Breast epithelium (tissue), 4 donors: ENCODE measurements around the gene CACNA1H. TPM values are rescaled to one million over a fixed set of nuclear protein-coding genes. Genes with fewer than 3 reads are reported as not detected.

Source experiments
- DNase-seq, 2 donors: peaks; one replicate each; pipeline ENCODE4 v3.0.0-alpha.2; 2019; ENCODE audit warnings: low spot score in 2 of 2
- H3K27ac ChIP-seq, 2 donors: fragments of 200-600 bp; sonication (generic) in 1 of 2; one replicate each; pipeline ENCODE4 v1.5.1; 2016 to 2019; ENCODE audit warnings: mild to moderate bottlenecking in 1 of 2
- H3K27me3 ChIP-seq, 2 donors: fragments of 200-600 bp; sonication (generic) in 1 of 2; one replicate each; pipeline versions ENCODE4 v1.5.1 to v1.6.0; 2017 to 2019; ENCODE audit warnings: control low read depth in 1 of 2, mild to moderate bottlenecking in 1 of 2
- H3K36me3 ChIP-seq: fragments of 200-600 bp; one replicate; pipeline ENCODE4 v1.5.1; 2019
- H3K4me1 ChIP-seq, 2 donors: fragments of 200-600 bp; sonication (generic); one replicate each; pipeline ENCODE4 v1.5.1; 2016 to 2019; ENCODE audit warnings: control low read depth in 1 of 2
- H3K4me3 ChIP-seq, 3 donors: fragments of 200-600 bp; sonication (generic); 1 replicate in 2 of 3; 2 replicates in 1 of 3; pipeline ENCODE4 v1.5.1; 2016 to 2019; ENCODE audit warnings: mild to moderate bottlenecking in 3 of 3, moderate library complexity in 2 of 3
- H3K9me3 ChIP-seq, 2 donors: fragments of 200-600 bp; sonication (generic) in 1 of 2; one replicate each; pipeline ENCODE4 v1.5.1; 2016 to 2019; ENCODE audit warnings: control low read depth in 1 of 2
- POLR2A ChIP-seq: fragments of 450-650 bp; IDR thresholded peaks from one replicate; pipeline ENCODE4 v1.6.1; 2016; ENCODE audit warnings: antibody characterized with exemption, mild to moderate bottlenecking, moderate library complexity
- POLR2AphosphoS5 ChIP-seq, 3 donors: sonication (generic); formaldehyde crosslinking; IDR thresholded peaks; one replicate each; pipeline ENCODE4 v1.6.1; 2017; ENCODE audit warnings: antibody characterized with exemption in 3 of 3
- intact Hi-C: fragments of 100-400 bp; cut with DNase I; formaldehyde crosslinking; loops from one replicate; pipeline ENCODE4 v1.15.1; 2023; ENCODE audit warnings: low total_unique reads
- total RNA-seq, 3 donors: library from RNA; depleted of rRNA; stranded (reverse); fragments of >200 nt; gene quantifications; one replicate each; pipeline ENCODE4 v1.1.0, GENCODE V29; 2016
- TF ChIP-seq, protein P1 (sequence below), 3 donors: fragments of 450-650 bp; IDR thresholded peaks; one replicate each; pipeline ENCODE4 v1.5.1; 2016 to 2017; ENCODE audit warnings: antibody characterized with exemption in 3 of 3, mild to moderate bottlenecking in 3 of 3, moderate library complexity in 3 of 3

CACNA1H gene
- total RNA-seq, 3 donors from 2014 or later = 1.6 to 2.5 (median 2.2) TPM

DNA sequence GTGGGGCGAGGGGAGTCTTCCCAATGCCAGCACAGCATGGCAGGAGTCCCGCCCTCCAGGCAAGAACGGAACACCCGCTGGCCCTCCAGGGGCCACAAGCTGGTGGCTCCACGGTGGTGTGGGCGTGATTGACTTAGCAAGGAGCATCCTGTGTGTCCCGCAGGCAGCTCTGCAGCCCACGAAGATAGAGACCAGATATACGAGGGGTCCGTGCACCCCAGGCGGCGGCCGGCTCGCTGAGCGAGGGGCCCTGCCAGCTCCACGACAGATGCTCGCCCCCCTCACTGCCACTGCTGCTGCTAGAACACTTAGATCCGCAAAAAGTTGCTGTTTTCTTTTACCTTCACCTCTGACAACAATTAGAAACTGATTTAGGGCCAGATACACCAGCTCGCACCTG, 10.0 kb upstream of the CACNA1H start:
- Histone ChIP-seq H3K4me3 (no peak overlapping the region), H3K4me1 (no peaks in the 10 kb centered on the region), H3K27me3 (peaks cover 0 to 62% of the 10 kb centered on the region in 2 donors), H3K9me3 (peaks cover 0 to 4% of the 10 kb centered on the region in 2 donors), H3K27ac (no peak overlapping the region), H3K36me3 (no peaks in the 10 kb centered on the region)
- no peak for TF ChIP-seq POLR2AphosphoS5 (IDR thresholded peaks at IDR 0.05)
- TF ChIP-seq POLR2A = no peak
- TF ChIP-seq, protein P1, sequence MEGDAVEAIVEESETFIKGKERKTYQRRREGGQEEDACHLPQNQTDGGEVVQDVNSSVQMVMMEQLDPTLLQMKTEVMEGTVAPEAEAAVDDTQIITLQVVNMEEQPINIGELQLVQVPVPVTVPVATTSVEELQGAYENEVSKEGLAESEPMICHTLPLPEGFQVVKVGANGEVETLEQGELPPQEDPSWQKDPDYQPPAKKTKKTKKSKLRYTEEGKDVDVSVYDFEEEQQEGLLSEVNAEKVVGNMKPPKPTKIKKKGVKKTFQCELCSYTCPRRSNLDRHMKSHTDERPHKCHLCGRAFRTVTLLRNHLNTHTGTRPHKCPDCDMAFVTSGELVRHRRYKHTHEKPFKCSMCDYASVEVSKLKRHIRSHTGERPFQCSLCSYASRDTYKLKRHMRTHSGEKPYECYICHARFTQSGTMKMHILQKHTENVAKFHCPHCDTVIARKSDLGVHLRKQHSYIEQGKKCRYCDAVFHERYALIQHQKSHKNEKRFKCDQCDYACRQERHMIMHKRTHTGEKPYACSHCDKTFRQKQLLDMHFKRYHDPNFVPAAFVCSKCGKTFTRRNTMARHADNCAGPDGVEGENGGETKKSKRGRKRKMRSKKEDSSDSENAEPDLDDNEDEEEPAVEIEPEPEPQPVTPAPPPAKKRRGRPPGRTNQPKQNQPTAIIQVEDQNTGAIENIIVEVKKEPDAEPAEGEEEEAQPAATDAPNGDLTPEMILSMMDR (IDR thresholded peaks at IDR 0.05) = no peak
- DNase-seq = no peak
- intact Hi-C loops = no loop called here

DNA sequence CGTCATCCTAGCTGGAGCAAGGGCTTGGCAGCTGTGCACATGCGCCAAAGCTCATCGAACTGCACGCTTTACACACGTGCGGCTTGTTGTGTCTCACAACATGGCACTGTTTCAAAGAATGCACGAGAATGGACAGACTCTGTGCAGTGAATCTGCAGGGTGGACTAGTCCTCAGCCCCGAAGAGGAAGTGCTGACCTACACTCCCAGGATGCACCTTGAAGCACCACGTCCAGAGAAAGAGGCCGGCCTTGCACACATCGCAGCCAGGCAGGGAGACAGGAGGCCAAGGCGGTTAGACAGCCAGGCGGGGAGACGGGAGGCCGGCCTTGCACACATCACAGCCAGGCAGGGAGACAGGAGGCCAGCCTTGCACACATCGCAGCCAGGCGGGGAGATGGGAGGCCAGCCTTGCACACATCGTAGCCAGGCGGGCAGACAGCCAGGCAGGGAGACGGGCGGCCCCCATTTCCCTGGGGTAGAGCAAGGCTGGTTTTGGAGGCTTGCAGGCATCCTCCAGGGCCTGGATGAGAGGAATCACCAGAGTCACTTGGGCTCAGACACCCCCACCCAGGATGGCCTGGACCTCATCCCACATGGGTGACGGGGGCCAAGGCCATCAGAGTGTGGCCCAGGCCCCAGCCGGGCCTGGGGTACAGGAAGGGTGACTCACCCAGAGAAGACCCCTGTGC, 9.0 kb upstream of the CACNA1H start:
- DNase-seq = no peak
- peaks cover 3 to 6% of the 10 kb centered on the region in 2 donors for H3K9me3 ChIP-seq
- peaks cover 0 to 64% of the 10 kb centered on the region in 2 donors for H3K27me3 ChIP-seq
- H3K36me3 ChIP-seq = no peaks in the 10 kb centered on the region
- no peak overlapping the region for H3K27ac ChIP-seq
- TF ChIP-seq POLR2AphosphoS5 (IDR thresholded peaks at IDR 0.05) (no peak), POLR2A (no peak)
- TF ChIP-seq, protein P1 (IDR thresholded peaks at IDR 0.05) = no peak
- intact Hi-C loops = no loop called here
- H3K4me1 ChIP-seq = no peaks in the 10 kb centered on the region
- H3K4me3 ChIP-seq = no peak overlapping the region

DNA sequence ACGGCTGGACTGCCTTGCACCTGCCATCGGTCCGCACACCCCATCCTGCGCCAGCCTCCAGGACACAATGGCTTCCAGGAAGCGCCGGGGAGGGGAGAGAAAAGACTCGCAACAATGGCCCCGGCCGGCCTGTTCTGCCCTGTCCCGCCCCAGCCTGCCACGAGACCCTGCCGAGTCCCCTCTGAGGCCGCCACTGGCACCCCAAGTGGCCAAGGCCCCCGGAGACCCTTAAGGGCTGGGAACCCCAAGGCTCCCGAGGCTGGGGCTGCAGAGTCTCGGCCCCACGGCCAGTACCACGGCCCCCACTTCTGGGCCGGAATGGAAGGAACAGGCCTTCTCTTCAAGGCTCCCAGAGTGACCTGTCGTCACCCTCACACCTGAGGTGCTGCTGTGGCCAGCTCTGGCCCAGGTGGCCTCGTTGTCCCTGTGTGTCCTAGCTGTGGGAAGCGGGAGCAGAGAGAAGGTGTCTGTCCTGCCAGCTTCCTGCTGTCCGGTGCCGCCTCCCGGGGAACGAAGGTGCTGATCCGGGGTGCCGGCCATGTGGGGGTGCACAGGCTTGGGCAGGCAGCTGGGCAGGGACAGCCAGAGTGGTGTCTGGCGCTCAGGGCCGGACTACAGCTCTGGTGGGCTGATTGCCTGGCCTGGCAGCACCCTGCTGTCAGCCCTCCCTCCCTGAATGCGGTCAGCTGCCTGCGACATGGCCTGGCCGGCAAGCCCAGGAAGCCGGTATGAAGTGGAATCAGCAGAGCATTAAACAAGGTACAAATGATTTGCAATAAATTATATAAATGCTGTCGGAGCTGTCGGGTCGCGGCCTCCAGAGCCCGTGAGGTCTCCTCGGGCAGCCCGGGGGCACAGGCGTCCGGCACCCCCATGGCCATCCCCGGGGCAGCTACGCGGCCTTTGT, 8.2 kb upstream of the CACNA1H start:
- TF ChIP-seq, protein P1 (IDR thresholded peaks at IDR 0.05) = no peak
- TF ChIP-seq POLR2AphosphoS5 (IDR thresholded peaks at IDR 0.05) = no peak
- no peak for TF ChIP-seq POLR2A
- H3K9me3 ChIP-seq = peaks cover 3 to 6% of the 10 kb centered on the region in 2 donors
- no peaks in the 10 kb centered on the region for H3K36me3 ChIP-seq
- no peaks in the 10 kb centered on the region for H3K4me1 ChIP-seq
- H3K27me3 ChIP-seq = peaks cover 0 to 67% of the 10 kb centered on the region in 2 donors
- intact Hi-C loops = no loop called here
- H3K27ac ChIP-seq = no peak overlapping the region
- no peak overlapping the region for H3K4me3 ChIP-seq
- no peak for DNase-seq

DNA sequence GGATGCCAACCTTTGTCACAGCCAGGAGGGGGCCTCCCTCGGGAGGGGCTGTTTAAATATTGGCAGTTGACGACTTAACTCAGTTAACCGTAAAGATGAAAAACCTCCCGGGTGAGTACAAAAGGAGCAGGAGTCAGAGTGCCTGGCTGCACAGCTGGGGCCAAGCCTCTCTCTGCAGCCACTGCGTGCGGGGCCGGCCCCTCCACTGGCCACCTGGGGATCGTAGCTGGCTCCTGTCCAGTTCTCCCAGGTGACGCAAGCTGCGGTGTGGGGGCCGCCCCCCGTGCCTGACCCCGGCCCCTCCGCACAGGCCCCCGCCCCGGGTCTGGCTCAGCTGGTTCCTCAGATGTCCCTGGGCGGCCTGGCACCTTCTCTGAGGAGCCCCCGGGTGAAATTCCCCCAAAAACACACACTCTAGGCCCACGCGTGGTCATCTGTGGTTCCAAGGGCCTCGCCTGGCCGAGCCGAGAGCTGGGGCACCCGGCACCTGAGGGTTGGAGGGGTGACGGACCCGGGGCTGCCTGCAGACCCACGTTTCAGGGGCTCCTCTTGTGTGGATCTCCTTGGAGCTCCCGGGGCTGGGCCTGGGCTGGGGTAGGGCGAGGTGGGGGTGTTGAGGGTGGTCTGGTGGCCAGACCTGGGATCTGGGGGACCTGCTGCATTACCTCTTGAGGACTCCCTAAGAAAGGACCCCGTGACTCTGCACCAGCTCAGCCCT, 7.4 kb upstream of the CACNA1H start:
- intact Hi-C loops = no loop called here
- H3K27me3 ChIP-seq = peaks cover 0 to 69% of the 10 kb centered on the region in 2 donors
- no peak for DNase-seq

More for the DNA sequence above, 7.4 kb upstream of the CACNA1H start:
- no peak overlapping the region for H3K27ac ChIP-seq
- no peak overlapping the region for H3K4me3 ChIP-seq
- H3K4me1 ChIP-seq = no peaks in the 10 kb centered on the region
- peaks cover 3 to 6% of the 10 kb centered on the region in 2 donors for H3K9me3 ChIP-seq
- H3K36me3 ChIP-seq = no peaks in the 10 kb centered on the region
- TF ChIP-seq, protein P1 (IDR thresholded peaks at IDR 0.05) = no peak
- TF ChIP-seq POLR2A = no peak
- no peak for TF ChIP-seq POLR2AphosphoS5 (IDR thresholded peaks at IDR 0.05)
